Ovary (tissue), 3 donors: Measurements from ENCODE around the gene IGFBP6.

Experiments used
- EP300 ChIP-seq: sonication (generic); formaldehyde crosslinking; IDR thresholded peaks from one replicate; pipeline ENCODE4 v1.6.1; 2017; ENCODE audit warnings: antibody characterized with exemption
- POLR2A ChIP-seq: fragments of 450-650 bp; IDR thresholded peaks from one replicate; pipeline ENCODE4 v1.6.1; 2017; ENCODE audit warnings: antibody characterized with exemption, mild to moderate bottlenecking, moderate library complexity
- TF ChIP-seq, protein P1 (sequence below), 3 donors: fragments of 450-650 bp in 2 of 3; fragments of 200-600 bp in 1 of 3; IDR thresholded peaks; one replicate each; pipeline versions ENCODE4 v1.5.1 to v1.8.0; 2016 to 2022; ENCODE audit warnings: antibody characterized with exemption in 3 of 3, mild to moderate bottlenecking in 1 of 3
- donor health status: DM: no; HTN: no; CAD: no.

DNA sequence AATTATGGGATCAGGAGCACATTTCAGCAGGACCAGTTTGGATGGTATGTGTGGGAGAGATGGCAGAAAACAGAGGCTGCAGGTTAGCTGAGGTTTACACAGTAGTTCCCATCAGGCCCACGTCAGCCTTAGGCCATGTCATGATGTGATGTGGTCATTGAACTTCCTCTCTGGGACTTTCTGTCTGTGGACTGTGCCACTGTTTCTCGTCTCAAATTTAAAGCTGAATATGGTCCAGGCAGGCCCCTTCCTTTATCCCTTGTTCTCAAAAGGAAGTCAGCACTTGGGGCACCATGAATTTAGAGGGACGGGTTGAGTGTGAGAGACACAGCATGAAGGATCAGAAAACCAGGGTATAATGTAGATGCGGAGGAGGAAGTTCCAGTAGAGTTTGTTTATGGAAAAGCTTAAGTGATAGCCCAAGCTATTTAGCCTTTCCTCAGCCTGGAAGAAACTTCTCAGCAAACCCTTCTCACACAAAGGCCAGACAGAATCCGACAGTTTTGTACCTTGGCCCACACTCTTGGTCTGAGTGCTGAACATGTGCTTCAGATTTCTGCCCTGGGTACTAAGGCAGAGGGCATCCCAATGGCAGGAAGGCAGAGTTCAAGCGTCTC is 3.6 kb upstream of the IGFBP6 start:
- TF ChIP-seq POLR2A (no peak), EP300 (no peak)
- TF ChIP-seq, protein P1, sequence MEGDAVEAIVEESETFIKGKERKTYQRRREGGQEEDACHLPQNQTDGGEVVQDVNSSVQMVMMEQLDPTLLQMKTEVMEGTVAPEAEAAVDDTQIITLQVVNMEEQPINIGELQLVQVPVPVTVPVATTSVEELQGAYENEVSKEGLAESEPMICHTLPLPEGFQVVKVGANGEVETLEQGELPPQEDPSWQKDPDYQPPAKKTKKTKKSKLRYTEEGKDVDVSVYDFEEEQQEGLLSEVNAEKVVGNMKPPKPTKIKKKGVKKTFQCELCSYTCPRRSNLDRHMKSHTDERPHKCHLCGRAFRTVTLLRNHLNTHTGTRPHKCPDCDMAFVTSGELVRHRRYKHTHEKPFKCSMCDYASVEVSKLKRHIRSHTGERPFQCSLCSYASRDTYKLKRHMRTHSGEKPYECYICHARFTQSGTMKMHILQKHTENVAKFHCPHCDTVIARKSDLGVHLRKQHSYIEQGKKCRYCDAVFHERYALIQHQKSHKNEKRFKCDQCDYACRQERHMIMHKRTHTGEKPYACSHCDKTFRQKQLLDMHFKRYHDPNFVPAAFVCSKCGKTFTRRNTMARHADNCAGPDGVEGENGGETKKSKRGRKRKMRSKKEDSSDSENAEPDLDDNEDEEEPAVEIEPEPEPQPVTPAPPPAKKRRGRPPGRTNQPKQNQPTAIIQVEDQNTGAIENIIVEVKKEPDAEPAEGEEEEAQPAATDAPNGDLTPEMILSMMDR (IDR thresholded peaks at IDR 0.05) = no peak
